Progenitor cell of endocrine pancreas (in vitro differentiated cells): ENCODE measurements around the gene TSPAN5. TPM values are rescaled to one million over a fixed set of nuclear protein-coding genes. Genes with fewer than 3 reads are reported as not detected.
"Not testable (repeated sequence)": the region's sequence is repeated elsewhere in the genome, so short reads cannot be mapped to it uniquely, and the experiment has no call there.

Experiments
- DNase-seq: peaks from one replicate; pipeline ENCODE4 v3.0.0; 2021; ENCODE audit warnings: low spot score; ENCODE audit not compliant: unreplicated experiment
- H3K27ac Mint-ChIP-seq: 2 replicates; pipeline ENCODE4 v1.8.0; 2021; ENCODE audit warnings: mild to moderate bottlenecking, moderate library complexity, mixed read lengths
- H3K27me3 Mint-ChIP-seq: 2 replicates; pipeline ENCODE4 v1.8.0; 2021; ENCODE audit warnings: mixed read lengths
- H3K36me3 Mint-ChIP-seq: 2 replicates; pipeline ENCODE4 v1.8.0; 2022; ENCODE audit warnings: mixed read lengths; ENCODE audit not compliant: insufficient read depth
- H3K4me1 Mint-ChIP-seq: 2 replicates; pipeline ENCODE4 v1.8.0; 2021; ENCODE audit warnings: low read depth, mixed read lengths
- H3K4me3 Mint-ChIP-seq: 2 replicates; pipeline ENCODE4 v1.8.0; 2021; ENCODE audit warnings: low read depth, mild to moderate bottlenecking, moderate library complexity, mixed read lengths
- H3K9me3 Mint-ChIP-seq: 2 replicates; pipeline ENCODE4 v1.8.0; 2021; ENCODE audit warnings: low read depth, mixed read lengths
- long read RNA-seq: library from polyadenylated mRNA; unstranded; transcript quantifications from one replicate; pipeline ENCODE4 v2.0.0, GENCODE V29; 2020
- total RNA-seq: library from RNA; stranded (reverse); gene quantifications from 2 replicates; pipeline ENCODE4 v1.2.1, GENCODE V29; 2021
- TF ChIP-seq, protein P1 (sequence below): fragments of 200-600 bp; sonication (generic); IDR thresholded peaks from one replicate; pipeline ENCODE4 v1.5.0; 2021; ENCODE audit warnings: antibody characterized with exemption, mild to moderate bottlenecking; ENCODE audit not compliant: unreplicated experiment

Gene TSPAN5
- 6.1 and 7.5 TPM in 2 replicates for total RNA-seq
- long read RNA-seq, partial matches to known transcripts = 0 of 7 reads
- long read RNA-seq, other reads (novel, unspliced or antisense) = 7 of 7 reads

DNA sequence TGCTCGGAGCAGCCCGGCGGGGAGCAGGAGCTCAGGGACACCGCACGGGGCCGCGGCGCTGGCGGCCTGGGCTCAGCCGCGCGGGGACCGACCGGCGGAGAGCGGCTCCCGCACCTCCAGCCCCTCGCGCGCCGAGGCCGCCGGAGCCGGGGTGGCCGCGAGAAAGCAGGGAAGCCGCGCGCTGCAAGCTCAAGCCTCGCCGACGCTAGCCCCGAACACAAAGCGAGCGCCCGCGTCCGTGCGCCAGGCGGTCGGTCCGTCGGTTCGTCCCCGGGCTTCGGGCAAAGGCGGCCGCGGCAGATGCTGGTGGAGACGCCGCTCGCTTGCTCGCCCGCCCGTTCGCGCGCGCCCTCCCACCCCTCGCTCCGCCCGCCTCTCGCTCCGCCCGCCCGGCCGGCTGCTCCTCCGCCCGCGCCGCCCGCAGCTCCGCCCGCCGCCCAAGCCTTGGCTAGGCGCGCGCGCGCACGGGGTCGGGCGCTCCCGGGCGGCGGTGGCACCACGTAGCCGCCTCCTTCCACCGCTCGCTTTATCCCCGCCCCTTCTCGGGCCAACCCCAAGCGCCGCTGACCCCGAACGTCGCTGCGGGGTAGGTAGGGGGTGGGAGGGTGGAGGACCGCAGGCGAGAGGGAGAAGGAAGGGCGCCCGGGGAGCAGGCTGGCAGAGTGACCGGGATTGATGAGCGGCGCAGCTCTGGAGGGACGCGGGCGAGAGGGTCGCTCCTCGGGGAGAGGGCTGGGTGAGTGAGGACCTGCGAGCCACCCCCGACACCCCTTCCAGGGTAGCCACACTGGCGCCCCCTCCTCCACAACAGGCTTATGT is at the start of gene TSPAN5:
TSS of gene TSPAN5 (minus strand) at position 325 of the 819 bp plus-strand sequence.
- no peaks in the 10 kb centered on the region for H3K9me3 Mint-ChIP-seq
- H3K36me3 Mint-ChIP-seq = no peaks in the 10 kb centered on the region
- H3K27me3 Mint-ChIP-seq = peaks cover 68% of the 10 kb centered on the region
- peak within 1 kb of the TSS; percentile 12 for H3K27ac Mint-ChIP-seq
- H3K4me3 Mint-ChIP-seq = peak within 1 kb of the TSS; percentile 80
- DNase-seq = peak; percentile 67
- peaks cover 37% of the 10 kb centered on the region for H3K4me1 Mint-ChIP-seq
- TF ChIP-seq, protein P1, sequence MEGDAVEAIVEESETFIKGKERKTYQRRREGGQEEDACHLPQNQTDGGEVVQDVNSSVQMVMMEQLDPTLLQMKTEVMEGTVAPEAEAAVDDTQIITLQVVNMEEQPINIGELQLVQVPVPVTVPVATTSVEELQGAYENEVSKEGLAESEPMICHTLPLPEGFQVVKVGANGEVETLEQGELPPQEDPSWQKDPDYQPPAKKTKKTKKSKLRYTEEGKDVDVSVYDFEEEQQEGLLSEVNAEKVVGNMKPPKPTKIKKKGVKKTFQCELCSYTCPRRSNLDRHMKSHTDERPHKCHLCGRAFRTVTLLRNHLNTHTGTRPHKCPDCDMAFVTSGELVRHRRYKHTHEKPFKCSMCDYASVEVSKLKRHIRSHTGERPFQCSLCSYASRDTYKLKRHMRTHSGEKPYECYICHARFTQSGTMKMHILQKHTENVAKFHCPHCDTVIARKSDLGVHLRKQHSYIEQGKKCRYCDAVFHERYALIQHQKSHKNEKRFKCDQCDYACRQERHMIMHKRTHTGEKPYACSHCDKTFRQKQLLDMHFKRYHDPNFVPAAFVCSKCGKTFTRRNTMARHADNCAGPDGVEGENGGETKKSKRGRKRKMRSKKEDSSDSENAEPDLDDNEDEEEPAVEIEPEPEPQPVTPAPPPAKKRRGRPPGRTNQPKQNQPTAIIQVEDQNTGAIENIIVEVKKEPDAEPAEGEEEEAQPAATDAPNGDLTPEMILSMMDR = no peak

DNA sequence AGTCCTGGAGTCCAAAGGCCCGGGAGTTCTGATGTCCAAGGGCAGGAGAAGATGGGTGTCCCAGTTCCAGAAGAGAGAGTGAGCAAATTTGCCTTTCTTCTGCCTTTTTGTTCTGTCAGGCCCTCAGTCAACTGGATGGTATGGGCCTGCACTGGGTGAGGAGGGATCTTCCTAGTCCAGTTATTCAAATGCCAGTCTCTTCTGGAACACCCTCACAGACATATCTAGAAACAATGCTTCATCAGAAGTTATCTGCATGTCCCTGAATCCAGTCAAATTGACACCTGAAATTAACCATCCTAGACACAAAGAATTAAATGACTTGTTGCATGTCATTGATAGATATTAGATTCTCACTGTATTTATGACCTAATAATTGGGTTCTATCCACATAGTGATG is 48.5 kb upstream of the TSPAN5 start:
- TF ChIP-seq, protein P1 = no peak
- Mint-ChIP-seq H3K36me3 (no peaks in the 10 kb centered on the region), H3K4me1 (no peaks in the 10 kb centered on the region), H3K27me3 (no peaks in the 10 kb centered on the region), H3K9me3 (peaks cover 24% of the 10 kb centered on the region), H3K27ac (no peak overlapping the region), H3K4me3 (no peak overlapping the region)
- no peak for DNase-seq

DNA sequence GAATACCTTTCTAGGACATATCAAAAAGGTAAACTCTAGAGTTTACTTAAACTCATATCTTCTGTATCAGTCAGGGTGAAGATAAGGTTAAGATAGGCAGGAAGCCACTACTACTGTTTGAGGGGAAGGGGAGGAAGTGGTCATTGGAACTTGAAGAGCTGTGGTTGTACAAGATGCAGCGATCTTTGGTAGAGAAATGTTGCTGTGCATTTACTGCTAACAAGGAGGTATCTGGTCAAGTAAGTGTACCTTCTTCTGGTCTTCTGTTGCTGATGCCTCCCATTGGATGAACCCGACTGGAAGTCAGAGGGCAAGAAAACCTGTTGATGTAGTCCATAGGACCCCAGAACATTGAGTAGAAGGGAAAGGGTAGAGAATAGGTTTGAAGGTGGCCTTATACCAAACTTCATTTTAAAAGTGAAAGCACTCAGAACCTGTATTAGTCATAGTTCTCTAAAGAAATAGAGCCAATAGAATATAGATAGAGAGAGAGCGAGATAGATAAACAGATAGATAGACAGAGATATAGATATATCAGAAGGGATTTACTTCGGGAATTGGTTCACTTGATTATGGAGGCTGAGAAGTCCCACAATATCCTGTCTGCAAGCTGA is 47.9 kb upstream of the TSPAN5 start:
- Mint-ChIP-seq H3K27me3 (no peaks in the 10 kb centered on the region), H3K4me1 (no peaks in the 10 kb centered on the region), H3K4me3 (no peak overlapping the region), H3K9me3 (peaks cover 24% of the 10 kb centered on the region), H3K36me3 (no peaks in the 10 kb centered on the region), H3K27ac (no peak overlapping the region)
- TF ChIP-seq, protein P1 = no peak
- DNase-seq = no peak

DNA sequence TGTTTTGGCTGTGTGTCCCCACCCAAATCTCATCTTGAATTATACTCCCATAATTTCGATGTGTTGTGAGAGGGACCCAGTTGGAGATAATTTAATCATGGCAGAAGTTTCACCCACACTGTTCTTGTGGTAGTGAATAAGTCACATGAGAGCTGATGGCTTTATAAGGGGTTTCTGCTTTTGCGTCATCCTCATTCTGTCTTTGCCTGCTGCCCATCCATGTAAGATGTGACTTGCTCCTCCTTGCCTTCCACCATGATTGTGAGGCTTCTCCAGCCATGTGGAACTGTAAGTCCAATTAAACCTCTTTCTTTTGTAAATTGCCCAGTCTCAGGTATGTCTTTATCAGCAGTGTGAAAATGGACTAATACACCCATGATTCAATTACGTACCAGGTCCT is 47.2 kb upstream of the TSPAN5 start:
- H3K27me3 Mint-ChIP-seq, H3K36me3 Mint-ChIP-seq, H3K27ac Mint-ChIP-seq, DNase-seq, H3K4me3 Mint-ChIP-seq, H3K4me1 Mint-ChIP-seq: not testable (repeated sequence)
- H3K9me3 Mint-ChIP-seq = peaks cover 24% of the 10 kb centered on the region

DNA sequence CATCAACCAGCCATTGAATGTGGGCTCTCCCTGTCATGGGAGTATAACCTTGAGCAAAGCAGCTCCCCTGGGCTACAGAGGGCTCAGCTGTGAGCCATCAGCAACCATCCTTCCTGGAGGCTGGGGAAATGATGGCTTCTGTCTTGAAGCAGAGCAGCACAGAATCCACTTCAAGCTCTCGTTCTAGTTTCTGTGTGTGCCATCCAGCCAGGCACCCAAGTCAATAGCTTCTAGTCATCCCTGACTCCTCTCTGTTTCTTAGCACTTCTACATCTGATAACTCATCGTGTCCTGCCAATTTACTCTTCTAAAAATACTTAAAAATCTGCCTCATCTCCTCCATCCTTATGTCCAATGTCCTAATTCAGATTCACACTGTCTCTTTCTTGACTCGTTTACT is 42.2 kb upstream of the TSPAN5 start:
- Mint-ChIP-seq H3K27ac (no peak overlapping the region), H3K9me3 (peaks cover 28% of the 10 kb centered on the region), H3K4me1 (no peaks in the 10 kb centered on the region), H3K27me3 (no peaks in the 10 kb centered on the region), H3K36me3 (no peaks in the 10 kb centered on the region), H3K4me3 (no peak overlapping the region)
- no peak for DNase-seq
- TF ChIP-seq, protein P1 = no peak
